ENCODE measurements around the gene SOS1.
"Not testable (repeated sequence)": the region's sequence is repeated elsewhere in the genome, so short reads cannot be mapped to it uniquely, and the experiment has no call there.

The SOS1 gene

DNA sequence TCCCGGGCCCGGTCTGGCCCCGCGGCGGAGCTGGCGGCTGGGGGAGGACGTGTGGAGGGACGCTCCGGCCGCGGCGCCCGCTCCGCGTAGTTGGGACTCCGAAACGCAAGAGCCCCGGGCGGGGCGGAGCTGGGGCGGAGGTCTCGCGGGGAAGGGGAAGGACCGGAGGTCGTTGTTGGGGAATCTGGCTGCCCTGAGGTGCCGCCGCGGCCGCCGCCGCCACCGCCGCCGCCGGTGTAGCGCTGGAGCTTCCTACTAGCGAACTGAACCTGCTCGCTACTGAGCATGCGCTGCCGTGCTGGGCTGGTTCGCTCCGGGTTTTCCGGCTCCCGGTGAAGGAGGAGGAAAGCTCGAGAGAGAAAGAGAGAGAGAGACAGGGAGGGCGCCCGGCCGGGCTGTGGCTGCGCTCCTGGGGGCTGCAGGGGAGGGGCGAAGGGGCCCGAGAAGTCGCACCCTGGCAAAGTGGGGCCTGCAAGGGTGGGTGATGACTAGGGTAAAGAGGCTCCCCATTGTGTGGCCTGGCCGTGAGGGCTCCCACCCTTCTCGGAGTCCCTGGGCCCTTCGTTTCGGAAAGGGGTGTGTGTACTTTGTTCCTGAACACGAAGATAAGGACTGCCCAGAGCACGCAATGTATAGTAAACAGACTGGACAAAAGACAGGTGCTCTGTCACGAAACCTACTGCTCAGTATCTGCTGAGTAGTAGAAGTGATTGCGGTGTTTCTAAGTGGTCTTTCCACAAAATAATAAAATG lies at the start of gene SOS1:
SOS1 (minus strand) TSS at position 281 of the 752 bp plus-strand sequence. CDS start 629 bp downstream, outside the sequence.
- peak; percentile 96 for DNase-seq

GRCh38 chr2:39164089-39164488 lies 43.2 kb upstream of the SOS1 start:
- DNase-seq, result no peak

DNA sequence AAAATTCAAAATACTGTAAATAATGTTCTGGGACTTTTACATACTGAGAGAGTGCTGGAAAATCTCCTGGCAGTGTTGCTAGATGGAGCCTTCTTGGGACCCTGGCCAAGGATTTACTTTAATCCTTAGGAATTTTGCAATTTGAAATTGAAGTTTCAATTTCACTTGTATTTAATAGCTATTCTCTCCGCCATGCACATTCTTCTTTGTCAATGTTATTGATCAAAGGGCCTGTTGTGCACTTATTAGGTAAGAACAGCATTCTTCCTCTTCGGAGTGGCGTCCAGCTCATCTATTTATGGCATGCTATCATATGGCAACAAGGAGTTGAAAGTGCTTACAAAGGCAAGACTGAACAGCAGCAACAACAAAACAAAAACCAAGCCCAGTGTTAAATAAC lies 40.1 kb upstream of the SOS1 start:
- no peak for DNase-seq

- no peak for DNase-seq
Observed at GRCh38 chr2:39159283-39159682, 38.4 kb upstream of the SOS1 start.

GRCh38 chr2:39158351-39158750 lies 37.5 kb upstream of the SOS1 start:
- DNase-seq, result no peak

DNA sequence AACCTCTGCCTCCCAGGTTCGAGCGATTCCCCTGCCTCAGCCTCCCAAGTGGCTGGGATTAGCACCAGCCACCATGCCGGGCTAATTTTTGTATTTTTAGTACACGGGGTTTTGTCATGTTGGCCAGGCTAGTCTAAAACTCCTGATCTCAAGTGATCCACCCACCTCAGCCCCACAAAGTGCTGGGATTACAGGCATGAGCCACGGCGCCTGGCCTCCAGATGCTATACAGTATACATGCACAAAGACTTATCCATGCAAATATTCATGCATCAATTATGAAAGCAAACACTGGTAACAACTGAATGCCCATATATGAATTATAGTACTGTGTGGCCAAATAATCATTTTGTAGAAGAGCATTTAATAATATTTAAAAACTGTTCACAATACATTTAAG lies 36.0 kb upstream of the SOS1 start:
- no peak for DNase-seq

DNA sequence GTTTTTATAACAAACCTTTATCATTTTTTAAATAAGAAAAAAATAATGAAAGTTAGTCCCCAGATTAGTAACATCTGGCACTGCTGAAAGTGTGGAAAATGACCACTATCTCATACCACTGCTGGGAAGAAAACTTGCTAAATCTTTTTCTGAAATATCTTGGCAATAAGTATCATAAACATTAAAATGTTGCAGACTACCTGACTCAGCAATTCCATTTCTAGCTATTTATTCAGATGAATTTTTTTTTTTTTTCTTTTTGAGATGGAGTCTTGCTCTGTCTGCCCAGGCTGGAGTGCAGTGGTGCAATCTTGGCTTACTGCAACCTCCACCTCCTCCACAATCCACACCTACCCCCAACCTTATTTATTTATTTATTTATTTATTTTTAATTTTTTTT lies 35.3 kb upstream of the SOS1 start:
- no peak for DNase-seq

- not testable (repeated sequence) for DNase-seq
Observed at GRCh38 chr2:39155573-39155972, 34.7 kb upstream of the SOS1 start.

DNA sequence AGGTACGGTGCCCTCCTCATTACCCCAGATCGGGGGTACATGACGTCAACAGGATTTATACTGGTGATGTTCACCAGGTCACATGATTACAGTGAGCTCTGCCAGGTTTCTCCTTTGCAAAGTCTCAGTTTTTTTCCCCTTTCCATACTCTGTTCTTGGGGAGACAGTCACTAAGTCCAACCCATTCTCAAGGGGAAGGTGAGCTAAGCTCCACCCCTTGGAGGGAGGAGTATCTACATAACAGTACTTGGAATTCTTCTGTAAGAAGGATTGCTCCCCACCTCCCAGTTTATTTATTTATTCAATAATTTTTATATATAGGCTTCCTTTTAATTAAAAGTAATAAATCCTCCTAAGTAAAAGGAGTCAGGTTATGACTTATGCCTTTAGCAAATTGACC lies 34.1 kb upstream of the SOS1 start:
- no peak for DNase-seq

- DNase-seq, result no peak
Observed at GRCh38 chr2:39153312-39153711, 32.5 kb upstream of the SOS1 start.

GRCh38 chr2:39152504-39152903 lies 31.7 kb upstream of the SOS1 start:
- peak; percentile 65 for DNase-seq

DNA sequence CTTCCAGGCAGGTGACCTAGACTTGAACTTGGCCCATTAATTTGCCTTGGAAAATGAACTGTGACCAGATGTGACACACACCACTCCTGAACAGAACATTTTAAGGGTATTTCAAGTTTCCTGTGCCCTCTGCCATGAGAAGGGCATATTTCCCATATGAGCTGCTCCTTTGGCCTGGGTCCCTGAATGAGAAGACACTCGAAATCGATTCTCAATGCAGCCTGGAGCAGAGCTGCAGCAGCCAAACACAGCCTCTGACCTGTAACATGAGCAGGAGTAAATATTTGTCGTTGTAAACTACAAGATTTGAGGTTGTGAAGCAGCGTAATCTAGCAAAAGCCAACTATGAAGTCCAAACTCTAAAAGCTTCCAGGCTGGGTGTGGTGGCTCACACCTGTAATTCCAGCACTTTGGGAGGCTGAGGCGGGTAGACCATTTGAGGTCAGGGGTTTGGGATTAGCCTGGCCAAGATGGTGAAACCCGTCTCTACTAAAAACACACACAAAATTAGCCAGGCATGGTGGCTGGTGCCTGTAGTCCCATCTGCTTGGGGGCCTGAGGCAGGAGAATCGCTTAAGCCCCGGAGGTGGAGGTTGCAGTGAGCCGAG lies 30.1 kb upstream of the SOS1 start:
- DNase-seq, result no peak

GRCh38 chr2:39150102-39150562 lies 29.3 kb upstream of the SOS1 start:
- DNase-seq, result peak; percentile 89

DNA sequence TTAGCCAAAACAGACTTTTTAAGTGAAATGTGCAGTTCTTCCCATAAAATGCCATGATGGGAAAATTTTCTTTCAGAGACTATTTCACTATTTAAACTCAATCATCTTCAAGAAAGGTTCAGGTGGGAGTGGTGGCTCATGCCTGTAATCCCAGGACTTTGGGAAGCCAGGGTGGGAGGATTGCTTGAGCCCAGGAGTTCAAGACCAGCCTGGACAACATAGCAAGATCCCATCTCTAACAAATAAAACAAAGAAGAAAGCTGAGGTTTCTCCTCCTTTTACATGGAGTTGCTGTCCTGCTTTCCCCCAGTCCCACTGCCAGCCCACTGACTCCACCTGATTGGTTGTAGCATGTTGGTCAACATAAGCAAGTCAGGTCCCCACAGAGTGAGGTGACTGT lies 25.8 kb upstream of the SOS1 start:
- no peak for DNase-seq

- DNase-seq, result no peak
Observed at GRCh38 chr2:39145906-39146421, 25.1 kb upstream of the SOS1 start.

- DNase-seq, result no peak
Observed at GRCh38 chr2:39144416-39144815, 23.6 kb upstream of the SOS1 start.

DNA sequence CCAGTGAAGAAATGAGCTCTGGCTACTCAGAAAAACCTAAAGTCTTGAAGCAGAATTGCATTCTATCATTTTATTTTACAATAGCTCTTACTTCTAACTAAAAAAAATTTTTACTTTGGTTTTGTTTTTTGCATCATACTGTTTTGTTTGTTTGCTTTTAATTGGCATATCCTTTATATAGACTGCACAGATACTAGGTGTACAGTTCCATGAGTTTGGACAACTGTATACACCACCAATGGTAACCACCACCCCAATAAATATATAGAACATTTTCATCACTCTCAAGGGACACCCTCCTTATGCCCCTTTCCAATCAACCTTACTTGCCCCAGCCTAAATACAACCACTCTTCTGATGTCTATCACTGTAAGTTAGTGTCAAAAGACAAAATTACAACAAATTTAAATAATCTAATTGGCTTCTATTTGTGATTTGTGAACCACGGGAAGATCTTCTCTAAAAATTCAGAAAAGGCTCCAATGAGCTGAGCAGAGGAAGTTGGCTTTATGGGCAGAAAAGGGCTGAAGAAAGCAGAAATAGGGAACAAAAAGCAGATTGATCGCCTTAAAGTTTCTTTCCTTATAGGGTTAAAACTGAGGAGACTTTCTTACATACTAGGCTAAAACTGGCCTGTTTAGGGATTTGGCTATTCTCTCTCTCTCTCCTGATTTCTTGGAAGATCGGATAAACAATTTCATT lies 22.2 kb upstream of the SOS1 start:
- DNase-seq, result no peak

- DNase-seq, result peak; percentile 95
Observed at GRCh38 chr2:39141334-39142271, 20.8 kb upstream of the SOS1 start.

DNA sequence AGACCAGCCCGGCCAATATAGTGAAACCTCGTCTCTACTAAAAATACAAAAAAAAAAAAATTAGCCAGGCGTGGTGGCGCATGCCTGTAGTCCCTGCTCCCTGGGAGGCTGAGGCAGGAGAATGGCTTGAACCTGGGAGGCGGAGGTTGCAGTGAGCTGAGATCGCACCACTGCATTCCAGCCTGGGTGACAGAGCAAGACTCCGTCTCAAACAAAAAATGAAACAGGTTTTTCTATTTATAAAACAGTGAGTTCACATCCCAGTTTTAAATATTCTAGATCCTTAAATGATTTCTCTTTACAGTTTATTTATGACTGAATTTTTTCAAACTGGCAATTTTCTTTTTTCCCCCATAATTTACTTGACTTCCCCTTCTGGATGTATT lies 20.1 kb upstream of the SOS1 start:
- not testable (repeated sequence) for DNase-seq

- DNase-seq, result no peak
Observed at GRCh38 chr2:39140322-39140847, 19.5 kb upstream of the SOS1 start.

GRCh38 chr2:39139511-39140237 lies 18.8 kb upstream of the SOS1 start:
- no peak for DNase-seq

DNA sequence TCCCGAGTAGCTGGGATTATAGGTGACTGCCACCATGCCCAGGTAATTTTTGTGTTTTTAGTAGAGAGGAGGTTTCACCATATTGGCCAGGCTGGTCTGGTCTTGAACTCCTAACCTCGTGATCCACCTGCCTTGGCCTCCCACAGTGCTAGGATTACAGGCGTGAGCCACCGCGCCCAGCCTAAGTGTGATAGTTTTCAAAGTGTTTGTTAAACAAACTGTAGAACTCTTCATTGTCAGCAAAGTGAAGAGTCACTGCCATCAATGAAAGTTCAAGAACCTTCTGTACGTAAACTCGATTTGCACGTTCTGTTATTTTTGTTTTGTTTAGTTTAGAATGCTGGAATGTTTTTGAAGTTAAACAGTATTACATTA lies 18.0 kb upstream of the SOS1 start:
- DNase-seq, result no peak
